OCI-LY1 (cell line): Measurements from ENCODE around the gene SLC19A1.

Source experiments
- EZH2 ChIP-seq: fragments of 200-600 bp; sonication (generic), shearing (Covaris generic); IDR thresholded peaks from 2 replicates; pipeline ENCODE4 v1.8.0; 2017; ENCODE audit warnings: borderline replicate concordance, mixed run types, mild to moderate bottlenecking, antibody characterized with exemption, low read length, moderate library complexity, mixed read lengths
- TF ChIP-seq, protein P1 (sequence below): fragments of 200-600 bp; sonication (generic), shearing (Covaris generic); IDR thresholded peaks from 2 replicates; pipeline ENCODE4 v1.5.1; 2017; ENCODE audit warnings: mild to moderate bottlenecking, antibody characterized with exemption, low read length, moderate library complexity, mixed read lengths

DNA sequence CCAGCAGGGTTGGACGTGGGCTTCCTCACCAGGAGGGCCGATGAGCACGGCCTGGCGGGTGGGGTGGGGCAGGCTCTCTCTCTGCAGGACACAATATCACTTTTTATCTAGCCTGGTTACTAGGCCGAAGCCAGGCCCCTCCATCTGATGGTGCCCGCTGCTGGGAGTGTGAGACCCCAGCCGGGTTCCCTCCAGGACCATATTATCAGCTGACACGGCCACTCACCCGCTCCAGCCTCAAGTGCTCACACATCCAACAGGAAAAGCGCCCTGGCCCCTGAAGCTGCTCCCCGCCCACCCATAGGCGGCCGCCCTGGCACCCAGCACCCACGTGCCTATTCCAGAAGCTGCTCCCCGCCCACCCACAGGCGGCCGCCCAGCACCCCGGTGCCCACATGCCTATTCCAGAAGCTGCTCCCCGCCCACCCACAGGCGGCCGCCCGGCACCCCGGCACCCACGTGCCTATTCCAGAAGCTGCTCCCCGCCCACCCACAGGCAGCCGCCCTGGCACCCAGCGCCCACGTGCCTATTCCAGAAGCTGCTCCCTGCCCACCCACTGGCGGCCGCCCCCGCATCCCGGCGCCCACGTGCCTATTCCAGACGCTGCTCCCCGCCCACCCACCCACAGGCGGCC is 5.0 kb downstream of the SLC19A1 start:
- no peak for TF ChIP-seq EZH2
- TF ChIP-seq, protein P1, sequence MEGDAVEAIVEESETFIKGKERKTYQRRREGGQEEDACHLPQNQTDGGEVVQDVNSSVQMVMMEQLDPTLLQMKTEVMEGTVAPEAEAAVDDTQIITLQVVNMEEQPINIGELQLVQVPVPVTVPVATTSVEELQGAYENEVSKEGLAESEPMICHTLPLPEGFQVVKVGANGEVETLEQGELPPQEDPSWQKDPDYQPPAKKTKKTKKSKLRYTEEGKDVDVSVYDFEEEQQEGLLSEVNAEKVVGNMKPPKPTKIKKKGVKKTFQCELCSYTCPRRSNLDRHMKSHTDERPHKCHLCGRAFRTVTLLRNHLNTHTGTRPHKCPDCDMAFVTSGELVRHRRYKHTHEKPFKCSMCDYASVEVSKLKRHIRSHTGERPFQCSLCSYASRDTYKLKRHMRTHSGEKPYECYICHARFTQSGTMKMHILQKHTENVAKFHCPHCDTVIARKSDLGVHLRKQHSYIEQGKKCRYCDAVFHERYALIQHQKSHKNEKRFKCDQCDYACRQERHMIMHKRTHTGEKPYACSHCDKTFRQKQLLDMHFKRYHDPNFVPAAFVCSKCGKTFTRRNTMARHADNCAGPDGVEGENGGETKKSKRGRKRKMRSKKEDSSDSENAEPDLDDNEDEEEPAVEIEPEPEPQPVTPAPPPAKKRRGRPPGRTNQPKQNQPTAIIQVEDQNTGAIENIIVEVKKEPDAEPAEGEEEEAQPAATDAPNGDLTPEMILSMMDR = no peak
